Measurements from ENCODE around the gene PRG3. TPM values are rescaled to one million over a fixed set of nuclear protein-coding genes. Genes with fewer than 3 reads are reported as not detected.

PRG3 gene
- total and polyA plus RNA-seq, 2 donors (not counting 1 experiment from before 2014, with no cell fraction given), result not detected

- Histone ChIP-seq H3K79me2 (ENCODE audit: control insufficient read depth, insufficient read depth, low read length) (peaks cover 9% of the 10 kb centered on the region), H2AFZ (ENCODE audit: insufficient read depth, low read depth, low read length, poor library complexity, severe bottlenecking) (no peak overlapping the region), H3K27ac (ENCODE audit: low read length in 2 of 2) (no peak overlapping the region), H3K4me2 (replicated peaks; ENCODE audit: low read depth, low read length, poor library complexity, severe bottlenecking) (no peak overlapping the region), H3K4me3 (ENCODE audit: control extremely low read depth in 1 of 5, extremely low read depth in 1 of 5, insufficient read depth in 1 of 5, low read depth in 2 of 5, low read length in 4 of 5) (no peak overlapping the region), H4K20me1 (ENCODE audit: control insufficient read depth, insufficient read depth, low read length, poor library complexity, severe bottlenecking) (no peaks in the 10 kb centered on the region), H3K36me3 (replicated peaks in 1 of 2; ENCODE audit: control extremely low read depth in 1 of 2, control insufficient read depth in 1 of 2, extremely low read depth in 1 of 2, insufficient read depth in 2 of 2, low read length in 1 of 2) (peaks cover 0 to 22% of the 10 kb centered on the region in 2 experiments), H3K9me3 (ENCODE audit: control extremely low read depth in 1 of 3, control insufficient read depth in 2 of 3, insufficient read depth in 1 of 3, low read length in 2 of 3) (no peaks in the 10 kb centered on the region), H3K4me1 (ENCODE audit: control insufficient read depth in 2 of 2, insufficient read depth in 2 of 2, low read length in 2 of 2) (peaks cover 1% of the 10 kb centered on the region in 2 donors), H3K9ac (ENCODE audit: low read length) (no peak overlapping the region), H3K27me3 (replicated peaks in 1 of 4; ENCODE audit: control extremely low read depth in 1 of 4, control insufficient read depth in 3 of 4, insufficient read depth in 4 of 4, low read length in 3 of 4) (no peaks in the 10 kb centered on the region)
- Mint-ChIP-seq H3K9me3 (ENCODE audit: insufficient read depth) (no peaks in the 10 kb centered on the region), H3K27me3 (no peaks in the 10 kb centered on the region), H3K4me3 (no peak overlapping the region), H3K4me1 (peaks cover 4% of the 10 kb centered on the region), H3K27ac (no peak overlapping the region)
- POLR2A ChIA-PET, result no interaction called here
- CTCF ChIA-PET, result interaction anchor here (0.5 kb wide), 1 partner anchor 69 kb away, joined by 4 read pairs; no protein-coding TSS in a partner anchor
- TF ChIP-seq EZH2 (IDR thresholded peaks at IDR 0.05; ENCODE audit: borderline replicate concordance, insufficient read depth, low read depth, low read length, poor library complexity, severe bottlenecking), result no peak
- TF ChIP-seq CTCF (IDR thresholded peaks at IDR 0.05), result no peak
- 73% methylated on average over 1 of the region's 3 CpGs for WGBS (ENCODE audit: insufficient coverage)
- intact Hi-C loops (cut with micrococcal nuclease), result no loop called here
- ATAC-seq (ENCODE audit: low read depth), result no peak
- no peak for DNase-seq
These were observed 38.2 kb upstream of the PRG3 start for GRCh38 chr11:57419146-57419545.

GRCh38 chr11:57418131-57418530 is 37.2 kb upstream of the PRG3 start:
- no peaks in the 10 kb centered on the region for H3K4me1 Mint-ChIP-seq
- DNase-seq, result no peak
- H3K79me2 ChIP-seq (ENCODE audit: control insufficient read depth, insufficient read depth, low read length), result peaks cover 4% of the 10 kb centered on the region
- H3K27ac ChIP-seq (ENCODE audit: low read length in 2 of 2), result no peak overlapping the region
- H3K4me2 ChIP-seq (replicated peaks; ENCODE audit: low read depth, low read length, poor library complexity, severe bottlenecking), result no peak overlapping the region
- ATAC-seq (ENCODE audit: low read depth), result no peak
- no peak overlapping the region for H3K4me3 Mint-ChIP-seq
- intact Hi-C loops (cut with micrococcal nuclease), result no loop called here
- H3K36me3 ChIP-seq (replicated peaks in 1 of 2; ENCODE audit: control extremely low read depth in 1 of 2, control insufficient read depth in 1 of 2, extremely low read depth in 1 of 2, insufficient read depth in 2 of 2, low read length in 1 of 2), result peaks cover 0 to 29% of the 10 kb centered on the region in 2 experiments
- no peaks in the 10 kb centered on the region for H3K27me3 ChIP-seq (replicated peaks in 1 of 4; ENCODE audit: control extremely low read depth in 1 of 4, control insufficient read depth in 3 of 4, insufficient read depth in 4 of 4, low read length in 3 of 4)
- H3K9ac ChIP-seq (ENCODE audit: low read length), result no peak overlapping the region
- no peaks in the 10 kb centered on the region for H3K4me1 ChIP-seq (ENCODE audit: control insufficient read depth in 2 of 2, insufficient read depth in 2 of 2, low read length in 2 of 2)
- no peaks in the 10 kb centered on the region for H3K9me3 ChIP-seq (ENCODE audit: control extremely low read depth in 1 of 3, control insufficient read depth in 2 of 3, insufficient read depth in 1 of 3, low read length in 2 of 3)
- H2AFZ ChIP-seq (ENCODE audit: insufficient read depth, low read depth, low read length, poor library complexity, severe bottlenecking), result no peak overlapping the region
- CTCF ChIA-PET, result interaction anchor here (0.7 to 1.6 kb wide), 2 partner anchors 40 to 130 kb away, joined by 3 to 7 read pairs; no protein-coding TSS in a partner anchor
- POLR2A ChIA-PET, result no interaction called here
- H4K20me1 ChIP-seq (ENCODE audit: control insufficient read depth, insufficient read depth, low read length, poor library complexity, severe bottlenecking), result no peaks in the 10 kb centered on the region
- H3K27me3 Mint-ChIP-seq, result no peaks in the 10 kb centered on the region
- TF ChIP-seq EZH2 (IDR thresholded peaks at IDR 0.05; ENCODE audit: borderline replicate concordance, insufficient read depth, low read depth, low read length, poor library complexity, severe bottlenecking), result no peak
- no peak for TF ChIP-seq CTCF (IDR thresholded peaks at IDR 0.05)
- H3K4me3 ChIP-seq (ENCODE audit: control extremely low read depth in 1 of 5, extremely low read depth in 1 of 5, insufficient read depth in 1 of 5, low read depth in 2 of 5, low read length in 4 of 5), result no peak overlapping the region
- H3K9me3 Mint-ChIP-seq (ENCODE audit: insufficient read depth), result no peaks in the 10 kb centered on the region
- no peak overlapping the region for H3K27ac Mint-ChIP-seq

Data from B cell (primary cell).